Stimulated activated CD8-positive, alpha-beta memory T cell treated with anti-CD3 and anti-CD28 coated beads, Interleukin-7, amount 100 ng/mL, for 48 hours (primary cell): ENCODE results near the gene PTH1R.

Experiments
- DNase-seq, 2 donors: peaks; one replicate each; pipeline ENCODE4 v3.0.0-alpha.2; 2020; ENCODE audit warnings: low read depth in 1 of 2; ENCODE audit errors: extremely low read depth in 1 of 2

The PTH1R gene

GRCh38 chr3:46942481-46943236, 65.1 kb downstream of the PTH1R start:
- no peak for DNase-seq

- DNase-seq = no peak
Observed at GRCh38 chr3:46943237-46944187, 66.0 kb downstream of the PTH1R start.

- no peak for DNase-seq
Observed at GRCh38 chr3:46944191-46944590, 66.7 kb downstream of the PTH1R start.

GRCh38 chr3:46946416-46946815, 68.9 kb downstream of the PTH1R start:
- no peak for DNase-seq

- DNase-seq = peak in 1 of 2 donors; percentile 67
Observed at GRCh38 chr3:46946856-46947545, 69.5 kb downstream of the PTH1R start.

- no peak for DNase-seq
Observed at GRCh38 chr3:46947546-46947901, 70.0 kb downstream of the PTH1R start.

GRCh38 chr3:46947981-46948791, 70.7 kb downstream of the PTH1R start:
- DNase-seq = peak in 1 of 2 donors; percentile 56

GRCh38 chr3:46948830-46949671, 71.5 kb downstream of the PTH1R start:
- DNase-seq = no peak

GRCh38 chr3:46950177-46950576, 72.7 kb downstream of the PTH1R start:
- DNase-seq = no peak

GRCh38 chr3:46950650-46951241, 73.2 kb downstream of the PTH1R start:
- no peak for DNase-seq

GRCh38 chr3:46952813-46953212, 75.3 kb downstream of the PTH1R start:
- DNase-seq = no peak
